ENCODE data around the gene MYO1E. TPM values are rescaled to one million over a fixed set of nuclear protein-coding genes. Genes with fewer than 3 reads are reported as not detected.

MYO1E gene
- total and polyA plus RNA-seq, 7 experiments from 2014 or later, result 2.3 to 67.1 (median 3.7) TPM; not detected in 2

DNA sequence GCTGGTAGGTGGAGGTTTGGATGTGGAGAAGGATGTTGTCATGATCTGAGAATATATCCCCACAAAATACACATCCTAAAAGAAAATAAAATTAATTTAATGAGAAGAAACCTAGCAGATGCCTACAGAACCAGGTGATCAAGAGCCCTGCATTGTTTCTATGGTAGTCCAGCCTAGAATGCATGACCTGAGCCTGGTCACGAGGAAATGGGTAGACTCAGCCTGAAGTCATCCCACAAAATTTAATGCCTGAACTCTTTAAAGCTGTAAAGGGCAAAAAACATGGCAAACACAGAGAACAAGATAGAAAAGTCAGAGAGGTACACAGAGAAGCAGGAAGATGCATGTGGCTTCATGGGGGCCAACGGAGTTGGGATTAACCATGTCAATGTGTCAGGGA is 130.0 kb downstream of the MYO1E start:
- no peak for ATAC-seq
- CTCF ChIA-PET, result no interaction called here
- intact Hi-C loops (cut with micrococcal nuclease), result loop anchor here in 1 of 2 donors (10.0 kb wide), 1 partner anchor 172 kb away; no protein-coding TSS in a partner anchor

DNA sequence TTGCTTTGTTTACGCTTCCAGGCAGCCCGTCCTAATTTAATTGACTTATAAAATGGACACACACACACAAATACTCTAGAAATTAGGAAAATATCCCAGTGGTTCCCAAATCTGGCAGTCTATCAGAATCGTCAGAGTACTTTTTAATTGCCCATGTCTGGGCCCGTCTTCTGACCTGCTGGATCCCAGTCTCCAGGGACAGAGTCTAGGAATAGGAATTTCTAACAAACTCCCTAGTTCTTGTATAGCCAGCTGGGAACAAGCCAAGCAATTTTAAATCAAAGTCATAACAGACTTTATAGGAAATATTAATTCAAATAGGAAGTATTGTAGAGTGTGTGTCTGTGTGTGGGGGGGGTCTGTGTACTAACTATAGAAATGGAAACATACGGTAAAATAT is 132.6 kb downstream of the MYO1E start:
- CTCF ChIA-PET, result no interaction called here
- POLR2A ChIA-PET, result no interaction called here
- Mint-ChIP-seq H3K9me3 (no peaks in the 10 kb centered on the region), H3K27me3 (peaks cover 0 to 8% (median 4%) of the 10 kb centered on the region in 5 donors), H3K4me1 (peaks cover 0 to 12% (median 0%) of the 10 kb centered on the region in 7 donors), H3K27ac (no peak overlapping the region), H3K36me3 (peaks cover 0 to 14% (median 0%) of the 10 kb centered on the region in 5 donors), H3K4me3 (no peak overlapping the region)
- H3K36me3 ChIP-seq (ENCODE audit: control insufficient read depth in 2 of 3, insufficient read depth in 3 of 3, low read length in 3 of 3), result no peaks in the 10 kb centered on the region
- DNase-seq (no peak), ATAC-seq (no peak)
- no peak overlapping the region for H3K4me3 ChIP-seq (ENCODE audit: low read length)
- intact Hi-C loops (cut with micrococcal nuclease), result loop anchor here in 1 of 2 donors (10.0 kb wide), 1 partner anchor 175 kb away; no protein-coding TSS in a partner anchor
- no peaks in the 10 kb centered on the region for H3K4me1 ChIP-seq (ENCODE audit: control insufficient read depth in 2 of 2, insufficient read depth in 2 of 2, low read length in 2 of 2)
- no peak overlapping the region for H3K27ac ChIP-seq (ENCODE audit: low read depth, low read length)
- no peaks in the 10 kb centered on the region for H3K9me3 ChIP-seq (ENCODE audit: control insufficient read depth in 2 of 3, low read length in 3 of 3)
- no peaks in the 10 kb centered on the region for H3K27me3 ChIP-seq (ENCODE audit: control insufficient read depth in 2 of 2, insufficient read depth in 2 of 2, low read length in 2 of 2)

More for the DNA sequence above, 130.0 kb downstream of the MYO1E start:
- Mint-ChIP-seq H3K27ac (no peak overlapping the region), H3K4me3 (no peak overlapping the region), H3K36me3 (peaks cover 0 to 8% (median 0%) of the 10 kb centered on the region in 5 donors), H3K4me1 (peaks cover 0 to 12% (median 0%) of the 10 kb centered on the region in 7 donors), H3K9me3 (no peaks in the 10 kb centered on the region), H3K27me3 (peaks cover 0 to 5% (median 0%) of the 10 kb centered on the region in 5 donors)
- Histone ChIP-seq H3K27ac (ENCODE audit: low read depth, low read length) (no peak overlapping the region), H3K36me3 (ENCODE audit: control insufficient read depth in 2 of 3, insufficient read depth in 3 of 3, low read length in 3 of 3) (no peaks in the 10 kb centered on the region), H3K4me3 (ENCODE audit: low read length) (no peak overlapping the region), H3K27me3 (ENCODE audit: control insufficient read depth in 2 of 2, insufficient read depth in 2 of 2, low read length in 2 of 2) (no peaks in the 10 kb centered on the region), H3K4me1 (ENCODE audit: control insufficient read depth in 2 of 2, insufficient read depth in 2 of 2, low read length in 2 of 2) (no peaks in the 10 kb centered on the region), H3K9me3 (ENCODE audit: control insufficient read depth in 2 of 3, low read length in 3 of 3) (no peaks in the 10 kb centered on the region)
- no peak for DNase-seq
- POLR2A ChIA-PET, result no interaction called here

DNA sequence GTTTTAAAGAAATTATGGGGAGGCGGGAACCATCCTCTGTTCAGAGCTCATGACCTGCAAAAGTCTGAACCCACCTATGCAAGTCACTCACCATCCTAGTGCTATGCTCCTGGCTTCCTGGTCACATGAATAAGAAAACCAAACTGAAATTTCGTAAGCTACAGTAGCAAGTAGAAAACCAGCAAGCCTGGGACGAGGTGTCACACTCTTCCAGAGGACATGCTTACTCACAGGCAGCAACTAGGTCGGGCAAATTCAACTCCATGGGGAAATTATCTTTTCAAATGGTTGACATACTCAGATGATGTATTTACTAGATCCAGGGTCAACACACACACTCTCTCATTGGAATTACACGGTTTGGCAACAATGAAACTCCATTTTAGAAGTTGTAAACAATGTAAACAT is 134.7 kb downstream of the MYO1E start:
- Mint-ChIP-seq H3K27ac (no peak overlapping the region), H3K36me3 (peaks cover 0 to 14% (median 0%) of the 10 kb centered on the region in 5 donors), H3K4me1 (peaks cover 0 to 9% (median 0%) of the 10 kb centered on the region in 7 donors), H3K27me3 (peaks cover 0 to 8% (median 4%) of the 10 kb centered on the region in 5 donors), H3K4me3 (no peak overlapping the region), H3K9me3 (no peaks in the 10 kb centered on the region)
- DNase-seq (no peak), ATAC-seq (no peak)
- H3K27me3 ChIP-seq (ENCODE audit: control insufficient read depth in 2 of 2, insufficient read depth in 2 of 2, low read length in 2 of 2), result no peaks in the 10 kb centered on the region
- no peak overlapping the region for H3K27ac ChIP-seq (ENCODE audit: low read depth, low read length)
- intact Hi-C loops (cut with micrococcal nuclease), result no loop called here
- H3K4me3 ChIP-seq (ENCODE audit: low read length), result no peak overlapping the region
- no peaks in the 10 kb centered on the region for H3K4me1 ChIP-seq (ENCODE audit: control insufficient read depth in 2 of 2, insufficient read depth in 2 of 2, low read length in 2 of 2)
- no peaks in the 10 kb centered on the region for H3K36me3 ChIP-seq (ENCODE audit: control insufficient read depth in 2 of 3, insufficient read depth in 3 of 3, low read length in 3 of 3)
- POLR2A ChIA-PET, result no interaction called here
- H3K9me3 ChIP-seq (ENCODE audit: control insufficient read depth in 2 of 3, low read length in 3 of 3), result no peaks in the 10 kb centered on the region
- CTCF ChIA-PET, result interaction anchor here (0.6 kb wide), 1 partner anchor 640 kb away, joined by 4 read pairs; no protein-coding TSS in a partner anchor

DNA sequence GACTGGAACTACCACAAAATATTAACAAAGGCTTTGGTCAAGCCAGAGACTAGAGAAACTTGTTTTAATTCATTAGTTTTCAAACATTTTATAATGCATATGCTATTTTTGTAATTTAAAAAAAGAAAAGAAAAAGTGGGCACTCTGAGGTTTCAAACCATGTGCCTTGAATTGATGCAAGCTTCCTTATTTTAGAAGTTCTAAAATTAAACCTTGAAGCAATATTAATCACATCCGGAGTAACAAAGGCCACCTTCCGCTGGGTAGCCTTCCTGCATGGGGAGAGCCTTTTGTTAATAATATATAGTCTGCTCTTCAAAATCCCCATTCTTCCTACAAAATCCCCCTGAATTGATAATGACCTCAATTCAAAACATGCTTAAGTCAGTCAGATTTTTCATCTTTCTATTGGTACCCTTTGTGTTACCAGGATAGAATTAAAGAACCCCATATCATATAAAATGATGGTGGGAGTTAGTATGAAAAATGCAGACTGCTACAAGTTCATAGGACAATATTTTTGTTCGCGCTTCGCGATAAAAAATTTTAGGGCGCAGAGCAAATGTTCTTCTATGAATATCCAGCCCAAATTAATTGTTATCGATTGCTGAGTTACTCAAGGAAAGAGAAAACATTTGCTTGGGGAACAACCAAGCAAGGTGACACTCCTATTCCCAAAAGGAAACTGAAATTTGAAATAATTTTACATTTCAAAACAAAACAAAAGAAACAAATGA is 135.4 kb downstream of the MYO1E start:
- POLR2A ChIA-PET, result no interaction called here
- H3K4me1 Mint-ChIP-seq, result peaks cover 0 to 9% (median 0%) of the 10 kb centered on the region in 7 donors
- Histone ChIP-seq H3K9me3 (ENCODE audit: control insufficient read depth in 2 of 3, low read length in 3 of 3) (no peaks in the 10 kb centered on the region), H3K4me3 (ENCODE audit: low read length) (no peak overlapping the region), H3K4me1 (ENCODE audit: control insufficient read depth in 2 of 2, insufficient read depth in 2 of 2, low read length in 2 of 2) (no peaks in the 10 kb centered on the region), H3K36me3 (ENCODE audit: control insufficient read depth in 2 of 3, insufficient read depth in 3 of 3, low read length in 3 of 3) (no peaks in the 10 kb centered on the region), H3K27ac (ENCODE audit: low read depth, low read length) (no peak overlapping the region), H3K27me3 (ENCODE audit: control insufficient read depth in 2 of 2, insufficient read depth in 2 of 2, low read length in 2 of 2) (no peaks in the 10 kb centered on the region)
- no peak overlapping the region for H3K4me3 Mint-ChIP-seq
- no peaks in the 10 kb centered on the region for H3K9me3 Mint-ChIP-seq
- H3K36me3 Mint-ChIP-seq, result peaks cover 0 to 14% (median 0%) of the 10 kb centered on the region in 5 donors
- CTCF ChIA-PET, result no interaction called here
- intact Hi-C loops (cut with micrococcal nuclease), result no loop called here
- ATAC-seq, result peak; percentile 37
- no peak overlapping the region for H3K27ac Mint-ChIP-seq
- H3K27me3 Mint-ChIP-seq, result peaks cover 0 to 7% (median 4%) of the 10 kb centered on the region in 5 donors
- DNase-seq, result no peak

DNA sequence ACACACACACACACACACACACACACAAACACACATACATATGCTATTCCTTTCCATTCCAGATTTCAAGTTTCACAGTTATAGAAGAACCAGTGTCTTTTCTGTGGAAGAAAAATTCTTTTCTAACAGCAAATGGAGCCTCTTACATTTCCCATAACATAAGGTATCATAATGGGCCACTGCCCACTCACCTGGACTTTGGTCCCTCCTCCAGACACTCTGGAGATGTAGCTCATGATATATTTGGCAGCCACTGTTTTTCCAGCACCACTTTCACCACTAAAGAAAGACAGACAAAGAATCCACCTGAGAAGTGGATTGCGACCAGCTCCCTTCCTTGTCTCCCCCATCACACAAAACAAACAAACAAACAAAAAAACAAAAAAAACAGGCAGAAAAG is 136.3 kb downstream of the MYO1E start:
- peaks cover 0 to 13% (median 0%) of the 10 kb centered on the region in 5 donors for H3K36me3 Mint-ChIP-seq
- Histone ChIP-seq H3K9me3 (ENCODE audit: control insufficient read depth in 2 of 3, low read length in 3 of 3) (no peaks in the 10 kb centered on the region), H3K36me3 (ENCODE audit: control insufficient read depth in 2 of 3, insufficient read depth in 3 of 3, low read length in 3 of 3) (no peaks in the 10 kb centered on the region), H3K4me1 (ENCODE audit: control insufficient read depth in 2 of 2, insufficient read depth in 2 of 2, low read length in 2 of 2) (no peaks in the 10 kb centered on the region), H3K27ac (ENCODE audit: low read depth, low read length) (no peak overlapping the region), H3K27me3 (ENCODE audit: control insufficient read depth in 2 of 2, insufficient read depth in 2 of 2, low read length in 2 of 2) (no peaks in the 10 kb centered on the region), H3K4me3 (ENCODE audit: low read length) (no peak overlapping the region)
- no peak for ATAC-seq
- H3K27ac Mint-ChIP-seq, result peak overlapping the region in 1 of 9 donors; percentile 22
- H3K4me3 Mint-ChIP-seq, result no peak overlapping the region
- ChIA-PET POLR2A (no interaction called here), CTCF (no interaction called here)
- H3K9me3 Mint-ChIP-seq, result no peaks in the 10 kb centered on the region
- intact Hi-C loops (cut with micrococcal nuclease), result no loop called here
- peaks cover 0 to 7% (median 4%) of the 10 kb centered on the region in 5 donors for H3K27me3 Mint-ChIP-seq
- H3K4me1 Mint-ChIP-seq, result peaks cover 0 to 9% (median 0%) of the 10 kb centered on the region in 7 donors
- no peak for DNase-seq

DNA sequence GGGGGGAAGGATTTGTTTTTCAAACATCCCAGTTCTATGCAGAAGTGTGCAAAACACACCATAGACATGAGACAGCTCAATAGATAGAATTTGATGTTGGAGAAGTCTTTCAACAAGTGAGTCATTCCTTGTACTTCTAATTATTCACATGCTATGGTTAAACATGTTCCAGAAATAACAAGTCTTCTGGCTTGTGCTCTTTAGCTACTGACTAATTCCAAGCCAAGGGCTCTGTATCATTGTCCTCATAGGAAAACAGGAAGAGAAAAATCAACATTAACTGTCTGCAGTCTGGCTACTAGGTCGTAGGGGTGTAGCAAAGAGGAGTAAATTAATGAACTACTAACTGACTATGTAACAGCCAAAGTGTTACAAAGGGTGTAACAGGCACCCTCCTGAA is 140.2 kb downstream of the MYO1E start:
- DNase-seq (no peak), ATAC-seq (no peak)
- Histone ChIP-seq H3K36me3 (ENCODE audit: control insufficient read depth in 2 of 3, insufficient read depth in 3 of 3, low read length in 3 of 3) (no peaks in the 10 kb centered on the region), H3K27me3 (ENCODE audit: control insufficient read depth in 2 of 2, insufficient read depth in 2 of 2, low read length in 2 of 2) (no peaks in the 10 kb centered on the region), H3K4me3 (ENCODE audit: low read length) (no peak overlapping the region), H3K4me1 (ENCODE audit: control insufficient read depth in 2 of 2, insufficient read depth in 2 of 2, low read length in 2 of 2) (no peaks in the 10 kb centered on the region), H3K27ac (ENCODE audit: low read depth, low read length) (no peak overlapping the region), H3K9me3 (ENCODE audit: control insufficient read depth in 2 of 3, low read length in 3 of 3) (no peaks in the 10 kb centered on the region)
- Mint-ChIP-seq H3K36me3 (peaks cover 0 to 17% (median 0%) of the 10 kb centered on the region in 5 donors), H3K9me3 (peaks cover 0 to 2% (median 0%) of the 10 kb centered on the region in 11 donors), H3K4me1 (peaks cover 0 to 5% (median 1%) of the 10 kb centered on the region in 7 donors), H3K27me3 (peaks cover 0 to 7% (median 0%) of the 10 kb centered on the region in 5 donors), H3K27ac (no peak overlapping the region), H3K4me3 (no peak overlapping the region)
- POLR2A ChIA-PET, result no interaction called here
- CTCF ChIA-PET, result no interaction called here
- intact Hi-C loops (cut with micrococcal nuclease), result no loop called here

Data from naive thymus-derived CD4-positive, alpha-beta T cell (primary cell).